Astrocyte of the cerebellum (primary cell): ENCODE results near the gene BTLA.
"Not testable (repeated sequence)": the region's sequence is repeated elsewhere in the genome, so short reads cannot be mapped to it uniquely, and the experiment has no call there.

Experiments
- DNase-seq: peaks from one replicate; pipeline ENCODE4 v3.0.0-alpha.2; 2011; ENCODE audit warnings: low read depth
- H3K4me3 ChIP-seq: 2 replicates; pipeline ENCODE4 v1.5.1; 2011; ENCODE audit warnings: mild to moderate bottlenecking, low read depth, low read length, moderate library complexity
- CTCF ChIP-seq: IDR thresholded peaks from 2 replicates; pipeline ENCODE4 v1.5.1; 2012; ENCODE audit warnings: low read length, low read depth, moderate library complexity, mild to moderate bottlenecking; ENCODE audit errors: missing control alignments
- in situ Hi-C: cut with HindIII; loops from 2 replicates; pipeline ENCODE4 v1.10.0; 2017; ENCODE audit warnings: low sequenced_read_pairs

BTLA gene

GRCh38 chr3:112429960-112430359 is 69.3 kb downstream of the BTLA start:
- no peak for DNase-seq
- in situ Hi-C loops: no loop called here
- no peak for TF ChIP-seq CTCF
- H3K4me3 ChIP-seq: no peak overlapping the region

GRCh38 chr3:112427123-112427522 is 72.1 kb downstream of the BTLA start:
- TF ChIP-seq CTCF: no peak
- DNase-seq: no peak
- in situ Hi-C loops: no loop called here
- no peak overlapping the region for H3K4me3 ChIP-seq

- no peak for DNase-seq
- in situ Hi-C loops: no loop called here
- TF ChIP-seq CTCF: no peak
- H3K4me3 ChIP-seq: no peak overlapping the region
Measured at GRCh38 chr3:112425858-112426750, 73.2 kb downstream of the BTLA start.

GRCh38 chr3:112425382-112425781 is 73.9 kb downstream of the BTLA start:
- H3K4me3 ChIP-seq: no peak overlapping the region
- in situ Hi-C loops: no loop called here
- no peak for DNase-seq
- no peak for TF ChIP-seq CTCF

- DNase-seq: no peak
- TF ChIP-seq CTCF: no peak
- in situ Hi-C loops: no loop called here
- H3K4me3 ChIP-seq: no peak overlapping the region
Measured at GRCh38 chr3:112424394-112424793, 74.9 kb downstream of the BTLA start.

- in situ Hi-C loops, H3K4me3 ChIP-seq, DNase-seq: not testable (repeated sequence)
Measured at GRCh38 chr3:112422921-112423320, 76.4 kb downstream of the BTLA start.

GRCh38 chr3:112418526-112418925 is 80.7 kb downstream of the BTLA start:
- H3K4me3 ChIP-seq, in situ Hi-C loops, DNase-seq: not testable (repeated sequence)
